Measurements from ENCODE around the gene IKZF4. TPM values are rescaled to one million over a fixed set of nuclear protein-coding genes. Genes with fewer than 3 reads are reported as not detected.
A peak's percentile ranks its signal among the peaks of the same experiment; 100 is the strongest.

The IKZF4 gene
- total RNA-seq, 5 donors from 2014 or later (not counting 1 experiment from before 2014, with no cell fraction given): 6.1 to 14.9 (median 13.2) TPM

DNA sequence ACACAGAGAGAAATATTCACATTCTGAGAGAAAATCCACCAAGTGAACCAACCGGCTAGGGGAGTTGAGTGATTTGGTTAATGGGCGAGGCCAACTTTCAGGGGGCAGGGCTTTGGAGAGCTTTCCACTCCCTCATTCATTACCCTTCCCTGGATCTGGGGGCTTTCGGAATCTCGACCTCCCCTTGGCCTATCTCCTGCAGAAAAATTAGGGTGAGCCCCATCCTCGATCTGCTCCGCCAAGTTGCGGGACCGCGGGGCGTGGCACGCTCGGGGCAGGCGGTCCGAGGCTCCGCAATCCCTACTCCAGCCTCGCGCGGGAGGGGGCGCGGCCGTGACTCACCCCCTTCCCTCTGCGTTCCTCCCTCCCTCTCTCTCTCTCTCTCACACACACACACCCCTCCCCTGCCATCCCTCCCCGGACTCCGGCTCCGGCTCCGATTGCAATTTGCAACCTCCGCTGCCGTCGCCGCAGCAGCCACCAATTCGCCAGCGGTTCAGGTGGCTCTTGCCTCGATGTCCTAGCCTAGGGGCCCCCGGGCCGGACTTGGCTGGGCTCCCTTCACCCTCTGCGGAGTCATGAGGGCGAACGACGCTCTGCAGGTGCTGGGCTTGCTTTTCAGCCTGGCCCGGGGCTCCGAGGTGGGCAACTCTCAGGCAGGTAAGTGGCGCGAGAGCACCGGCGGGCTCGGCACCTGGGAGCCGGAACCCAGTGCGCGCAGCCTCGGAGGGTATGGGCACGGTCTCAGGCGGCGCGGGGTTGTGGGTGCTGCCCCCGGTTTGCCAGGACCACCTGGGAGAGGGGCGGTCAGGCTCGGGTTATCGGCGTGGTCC, 59.1 kb downstream of the IKZF4 start, which contains the start of gene ERBB3:
Gene ERBB3 (plus strand): TSS at position 443 of the 833 bp plus-strand sequence. CDS start 136 bp downstream, at position 579.
- peaks cover 0 to 27% of the 10 kb centered on the region in 2 experiments for H3K4me1 ChIP-seq (ENCODE audit: control insufficient read depth in 1 of 2, extremely low read depth in 1 of 2, insufficient read depth in 2 of 2, low read length in 2 of 2)
- H3K9me3 Mint-ChIP-seq: no peaks in the 10 kb centered on the region
- CTCF ChIA-PET: no interaction called here
- peaks cover 0 to 11% of the 10 kb centered on the region in 2 donors for H3K27me3 Mint-ChIP-seq
- peak within 1 kb of the TSS; percentile 79 to 82 (median 80) for H3K4me3 Mint-ChIP-seq
- no peaks in the 10 kb centered on the region for H3K9me3 ChIP-seq
- H3K36me3 Mint-ChIP-seq: no peaks in the 10 kb centered on the region
- H3K36me3 ChIP-seq (ENCODE audit: control insufficient read depth in 2 of 2, extremely low read depth in 1 of 2, insufficient read depth in 1 of 2, low read length in 1 of 2): no peaks in the 10 kb centered on the region
- H3K27me3 ChIP-seq (replicated peaks in 1 of 2; ENCODE audit: control insufficient read depth in 2 of 2, extremely low read depth in 1 of 2, insufficient read depth in 2 of 2, low read length in 1 of 2): peaks cover 3 to 51% of the 10 kb centered on the region in 2 experiments
- H3K4me1 Mint-ChIP-seq: peaks cover 7 to 18% (median 9%) of the 10 kb centered on the region in 3 donors
- H3K27ac ChIP-seq (ENCODE audit: low read length): no peak within 1 kb of the TSS
- WGBS (ENCODE audit: insufficient coverage): 3% methylated on average over 56 of the region's 59 CpGs
- peak; percentile 76 to 87 (median 80) for ATAC-seq (replicated peaks in 1 of 4)
- peak within 1 kb of the TSS; percentile 69 to 70 for H3K4me3 ChIP-seq (ENCODE audit: control insufficient read depth in 1 of 2, extremely low read depth in 1 of 2, low read length in 1 of 2)
- no peak within 1 kb of the TSS for H3K27ac Mint-ChIP-seq
- peak in 31 of 35 experiments; percentile 7 to 76 (median 30) for DNase-seq
- POLR2A ChIA-PET: interaction anchor here in 1 of 2 donors (1.2 kb wide), 1 partner anchor 25 kb away, joined by 7 read pairs; the partner anchor contains the start of gene PA2G4

DNA sequence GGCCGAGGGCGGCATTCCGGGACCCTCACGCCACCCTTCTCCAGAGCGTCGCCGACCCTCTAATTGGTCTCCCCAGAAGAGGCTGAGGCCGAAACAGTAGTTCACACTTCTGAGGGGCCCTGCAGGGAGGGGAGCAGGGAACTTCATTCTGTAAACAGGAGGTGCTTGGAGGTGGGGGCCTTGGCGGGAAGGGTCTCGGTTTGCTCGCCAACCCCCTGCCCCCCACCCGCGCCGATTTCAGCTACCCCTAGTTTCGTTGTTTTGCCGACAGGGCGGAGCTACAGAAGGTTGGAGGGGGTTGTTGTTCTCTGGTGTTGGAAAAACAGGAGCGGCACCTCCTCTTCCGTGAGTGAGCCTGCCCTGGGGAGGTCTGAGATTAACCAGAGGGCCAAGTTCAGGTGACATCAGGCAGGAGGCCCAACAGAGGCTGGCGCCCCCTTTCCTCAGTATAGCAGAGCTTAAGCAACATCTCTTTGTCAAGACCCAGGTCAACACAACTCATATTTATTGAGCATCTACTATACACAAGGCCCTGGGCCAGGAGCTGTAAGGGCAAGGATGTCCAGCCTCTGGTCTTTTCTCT, 59.8 kb downstream of the IKZF4 start:
- H3K36me3 ChIP-seq (ENCODE audit: control insufficient read depth in 2 of 2, extremely low read depth in 1 of 2, insufficient read depth in 1 of 2, low read length in 1 of 2): no peaks in the 10 kb centered on the region
- Mint-ChIP-seq H3K27ac (no peak overlapping the region), H3K9me3 (no peaks in the 10 kb centered on the region), H3K4me3 (peak overlapping the region; percentile 79 to 82 (median 80)), H3K36me3 (no peaks in the 10 kb centered on the region), H3K27me3 (peaks cover 0 to 11% of the 10 kb centered on the region in 2 donors), H3K4me1 (peaks cover 7 to 18% (median 9%) of the 10 kb centered on the region in 3 donors)
- CTCF ChIA-PET: interaction anchor here (0.6 kb wide), 2 partner anchors 30 to 485 kb away, joined by 3 to 5 read pairs; no protein-coding TSS in a partner anchor
- DNase-seq (no peak), ATAC-seq (replicated peaks in 1 of 4) (peak in 2 of 4 experiments; percentile 4)
- H3K27me3 ChIP-seq (replicated peaks in 1 of 2; ENCODE audit: control insufficient read depth in 2 of 2, extremely low read depth in 1 of 2, insufficient read depth in 2 of 2, low read length in 1 of 2): peaks cover 3 to 53% of the 10 kb centered on the region in 2 experiments
- peak overlapping the region; percentile 69 to 70 for H3K4me3 ChIP-seq (ENCODE audit: control insufficient read depth in 1 of 2, extremely low read depth in 1 of 2, low read length in 1 of 2)
- H3K27ac ChIP-seq (ENCODE audit: low read length): no peak overlapping the region
- H3K4me1 ChIP-seq (ENCODE audit: control insufficient read depth in 1 of 2, extremely low read depth in 1 of 2, insufficient read depth in 2 of 2, low read length in 2 of 2): peaks cover 0 to 27% of the 10 kb centered on the region in 2 experiments
- POLR2A ChIA-PET: interaction anchor here (0.5 to 0.6 kb wide), 2 partner anchors 270 to 1752 kb away, joined by 3 to 4 read pairs; no protein-coding TSS in a partner anchor
- no peaks in the 10 kb centered on the region for H3K9me3 ChIP-seq
- 60% methylated on average over 4 of the region's 20 CpGs for WGBS (ENCODE audit: insufficient coverage)

DNA sequence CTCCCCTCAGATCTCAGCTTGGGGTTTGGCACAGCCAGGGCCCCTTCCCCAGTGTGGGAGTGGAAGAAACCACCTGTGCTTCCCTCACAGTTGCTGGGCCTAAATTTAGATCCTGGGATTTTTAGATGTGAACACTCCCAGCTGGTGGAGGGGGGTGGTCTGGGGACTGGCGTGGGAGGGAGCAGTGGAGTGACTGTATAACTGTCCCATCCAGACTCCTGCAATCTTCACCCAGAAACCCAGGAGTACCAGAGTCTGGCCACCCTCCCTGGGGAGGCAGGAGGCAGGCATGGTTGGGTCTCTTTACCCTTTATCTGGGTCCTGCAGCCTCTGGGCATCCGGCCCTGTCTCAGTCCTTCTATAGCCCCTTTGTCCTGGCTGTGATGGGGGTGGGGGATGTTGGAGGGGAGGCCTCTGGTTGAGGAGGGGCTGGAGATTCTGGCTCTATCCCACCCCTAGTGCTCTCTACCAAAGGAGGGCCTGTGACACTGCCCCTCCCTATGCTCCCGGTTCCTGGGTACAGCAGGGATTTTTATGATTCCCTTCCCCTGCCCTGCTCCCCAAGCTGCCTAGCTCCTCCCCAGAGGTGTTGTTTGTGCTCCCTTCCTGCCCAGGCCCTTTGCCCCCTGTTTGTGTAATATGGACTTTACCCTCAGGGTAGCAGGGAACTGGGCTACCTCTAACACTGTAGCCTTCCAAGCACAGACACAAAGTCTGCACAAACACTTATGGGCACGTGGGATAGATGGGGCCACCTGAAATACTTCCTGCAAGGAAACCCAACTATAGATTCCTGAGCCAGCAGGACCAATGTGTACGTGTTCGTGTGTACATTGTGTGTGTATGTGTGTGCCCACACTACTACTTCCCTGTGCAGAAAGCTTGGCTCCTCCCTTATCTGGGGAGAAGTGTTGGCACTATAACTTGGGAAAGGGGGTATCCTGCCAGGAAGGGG, 60.8 kb downstream of the IKZF4 start:
- no peak overlapping the region for H3K4me3 ChIP-seq (ENCODE audit: control insufficient read depth in 1 of 2, extremely low read depth in 1 of 2, low read length in 1 of 2)
- Mint-ChIP-seq H3K27me3 (peaks cover 0 to 11% of the 10 kb centered on the region in 2 donors), H3K36me3 (no peaks in the 10 kb centered on the region), H3K27ac (no peak overlapping the region), H3K4me3 (peak overlapping the region; percentile 79 to 82 (median 80)), H3K4me1 (peaks cover 7 to 18% (median 9%) of the 10 kb centered on the region in 3 donors), H3K9me3 (no peaks in the 10 kb centered on the region)
- DNase-seq: no peak
- 50% methylated on average over 1 of the region's 6 CpGs for WGBS (ENCODE audit: insufficient coverage)
- no peak overlapping the region for H3K27ac ChIP-seq (ENCODE audit: low read length)
- CTCF ChIA-PET: interaction anchor here (0.5 to 0.6 kb wide), 3 partner anchors 18 to 222 kb away, joined by 3 to 6 read pairs (median 3); no protein-coding TSS in a partner anchor
- H3K9me3 ChIP-seq: no peaks in the 10 kb centered on the region
- ATAC-seq (replicated peaks in 1 of 4): no peak
- H3K4me1 ChIP-seq (ENCODE audit: control insufficient read depth in 1 of 2, extremely low read depth in 1 of 2, insufficient read depth in 2 of 2, low read length in 2 of 2): peaks cover 0 to 27% of the 10 kb centered on the region in 2 experiments
- peaks cover 3 to 53% of the 10 kb centered on the region in 2 experiments for H3K27me3 ChIP-seq (replicated peaks in 1 of 2; ENCODE audit: control insufficient read depth in 2 of 2, extremely low read depth in 1 of 2, insufficient read depth in 2 of 2, low read length in 1 of 2)
- no peaks in the 10 kb centered on the region for H3K36me3 ChIP-seq (ENCODE audit: control insufficient read depth in 2 of 2, extremely low read depth in 1 of 2, insufficient read depth in 1 of 2, low read length in 1 of 2)
- POLR2A ChIA-PET: no interaction called here

DNA sequence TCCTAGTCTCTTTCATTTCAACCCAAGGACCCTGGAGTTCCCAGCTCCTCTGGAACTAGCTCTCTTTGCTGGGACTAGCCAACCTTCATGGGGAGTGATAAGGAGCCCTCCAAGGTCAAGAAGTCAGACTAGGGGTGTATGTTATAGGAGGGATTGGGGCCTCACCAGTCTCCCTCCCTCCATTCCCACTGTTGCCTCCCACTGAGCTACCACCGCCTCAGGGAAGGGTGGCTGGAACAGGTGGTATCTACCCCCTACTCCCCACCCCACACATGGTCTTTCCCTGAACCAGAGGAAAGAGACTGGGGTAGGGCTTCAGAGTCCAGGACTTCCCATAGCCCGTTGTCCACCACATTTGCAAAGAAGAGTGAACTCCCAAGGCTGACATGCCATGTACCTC, 61.5 kb downstream of the IKZF4 start:
- H3K4me1 ChIP-seq (ENCODE audit: control insufficient read depth in 1 of 2, extremely low read depth in 1 of 2, insufficient read depth in 2 of 2, low read length in 2 of 2): peaks cover 0 to 27% of the 10 kb centered on the region in 2 experiments
- Mint-ChIP-seq H3K4me3 (no peak overlapping the region), H3K27ac (no peak overlapping the region), H3K36me3 (no peaks in the 10 kb centered on the region), H3K27me3 (peaks cover 0 to 11% of the 10 kb centered on the region in 2 donors), H3K9me3 (no peaks in the 10 kb centered on the region), H3K4me1 (peaks cover 7 to 18% (median 9%) of the 10 kb centered on the region in 3 donors)
- ATAC-seq (replicated peaks in 1 of 4) (no peak), DNase-seq (no peak)
- no CpG with 5 or more reads among the region's 2 CpGs for WGBS (ENCODE audit: insufficient coverage)
- H3K36me3 ChIP-seq (ENCODE audit: control insufficient read depth in 2 of 2, extremely low read depth in 1 of 2, insufficient read depth in 1 of 2, low read length in 1 of 2): no peaks in the 10 kb centered on the region
- ChIA-PET CTCF (interaction anchor here (0.5 to 0.6 kb wide), 3 partner anchors 13 to 221 kb away, joined by 3 read pairs; no protein-coding TSS in a partner anchor), POLR2A (interaction anchor here in 1 of 2 donors (0.5 kb wide), 1 partner anchor 186 kb away, joined by 3 read pairs; no protein-coding TSS in a partner anchor)
- peaks cover 3 to 53% of the 10 kb centered on the region in 2 experiments for H3K27me3 ChIP-seq (replicated peaks in 1 of 2; ENCODE audit: control insufficient read depth in 2 of 2, extremely low read depth in 1 of 2, insufficient read depth in 2 of 2, low read length in 1 of 2)
- no peak overlapping the region for H3K4me3 ChIP-seq (ENCODE audit: control insufficient read depth in 1 of 2, extremely low read depth in 1 of 2, low read length in 1 of 2)
- no peaks in the 10 kb centered on the region for H3K9me3 ChIP-seq
- H3K27ac ChIP-seq (ENCODE audit: low read length): no peak overlapping the region

- H3K27me3 Mint-ChIP-seq: peaks cover 0 to 11% of the 10 kb centered on the region in 2 donors
These were observed 62.1 kb downstream of the IKZF4 start for GRCh38 chr12:56082967-56083366.

More at GRCh38 chr12:56082967-56083366, 62.1 kb downstream of the IKZF4 start:
- H3K27ac ChIP-seq (ENCODE audit: low read length): no peak overlapping the region
- peaks cover 0 to 27% of the 10 kb centered on the region in 2 experiments for H3K4me1 ChIP-seq (ENCODE audit: control insufficient read depth in 1 of 2, extremely low read depth in 1 of 2, insufficient read depth in 2 of 2, low read length in 2 of 2)
- H3K9me3 ChIP-seq: no peaks in the 10 kb centered on the region
- POLR2A ChIA-PET: interaction anchor here in 1 of 2 donors (0.5 kb wide), 1 partner anchor 185 kb away, joined by 3 read pairs; no protein-coding TSS in a partner anchor
- no peaks in the 10 kb centered on the region for H3K36me3 Mint-ChIP-seq
- no CpG with 5 or more reads among the region's 3 CpGs for WGBS (ENCODE audit: insufficient coverage)
- H3K36me3 ChIP-seq (ENCODE audit: control insufficient read depth in 2 of 2, extremely low read depth in 1 of 2, insufficient read depth in 1 of 2, low read length in 1 of 2): no peaks in the 10 kb centered on the region
- no peaks in the 10 kb centered on the region for H3K9me3 Mint-ChIP-seq
- CTCF ChIA-PET: interaction anchor here in 1 of 2 donors (0.6 kb wide), 1 partner anchor 12 kb away, joined by 3 read pairs; no protein-coding TSS in a partner anchor
- DNase-seq (no peak), ATAC-seq (replicated peaks in 1 of 4) (no peak)
- H3K27ac Mint-ChIP-seq: no peak overlapping the region
- peaks cover 3 to 53% of the 10 kb centered on the region in 2 experiments for H3K27me3 ChIP-seq (replicated peaks in 1 of 2; ENCODE audit: control insufficient read depth in 2 of 2, extremely low read depth in 1 of 2, insufficient read depth in 2 of 2, low read length in 1 of 2)
- no peak overlapping the region for H3K4me3 Mint-ChIP-seq
- no peak overlapping the region for H3K4me3 ChIP-seq (ENCODE audit: control insufficient read depth in 1 of 2, extremely low read depth in 1 of 2, low read length in 1 of 2)
- H3K4me1 Mint-ChIP-seq: peaks cover 7 to 18% (median 9%) of the 10 kb centered on the region in 3 donors

Measured in T-cell (primary cell).